ENCODE results near the gene OBSCN. TPM values are rescaled to one million over a fixed set of nuclear protein-coding genes. Genes with fewer than 3 reads are reported as not detected.

Gene OBSCN
- total RNA-seq, 4 donors from 2014 or later: 15.0 to 46.6 (median 34.4) TPM

- H3K36me3 ChIP-seq: no peaks in the 10 kb centered on the region
- H3K4me1 ChIP-seq: no peaks in the 10 kb centered on the region
- no peak for DNase-seq (ENCODE audit: low spot score in 2 of 2)
- H3K27ac ChIP-seq: no peak overlapping the region
- TF ChIP-seq CTCF (IDR thresholded peaks at IDR 0.05) (no peak), POLR2A (IDR thresholded peaks at IDR 0.05) (no peak), EP300 (IDR thresholded peaks at IDR 0.05) (no peak)
- WGBS: 94% methylated on average over 36 of the region's 45 CpGs
- H3K9me3 ChIP-seq: no peaks in the 10 kb centered on the region
- H3K4me3 ChIP-seq: no peak overlapping the region
- no peaks in the 10 kb centered on the region for H3K27me3 ChIP-seq
Observed at GRCh38 chr1:228359613-228360532, 152.0 kb downstream of the OBSCN start.

- H3K4me1 ChIP-seq: no peaks in the 10 kb centered on the region
- 93% methylated on average over 17 of the region's 19 CpGs for WGBS
- no peak for DNase-seq (ENCODE audit: low spot score in 2 of 2)
- no peaks in the 10 kb centered on the region for H3K9me3 ChIP-seq
- no peaks in the 10 kb centered on the region for H3K27me3 ChIP-seq
- TF ChIP-seq EP300 (IDR thresholded peaks at IDR 0.05): no peak
- no peak for TF ChIP-seq POLR2A (IDR thresholded peaks at IDR 0.05)
- TF ChIP-seq POLR2AphosphoS5 (IDR thresholded peaks at IDR 0.05): no peak
- no peak for TF ChIP-seq CTCF (IDR thresholded peaks at IDR 0.05)
- no peaks in the 10 kb centered on the region for H3K36me3 ChIP-seq
- H3K27ac ChIP-seq: no peak overlapping the region
- H3K4me3 ChIP-seq: no peak overlapping the region
Observed at GRCh38 chr1:228360533-228361313, 152.9 kb downstream of the OBSCN start.

GRCh38 chr1:228361314-228362140 lies 153.7 kb downstream of the OBSCN start:
- Histone ChIP-seq H3K4me1 (no peaks in the 10 kb centered on the region), H3K27me3 (no peaks in the 10 kb centered on the region), H3K9me3 (no peaks in the 10 kb centered on the region), H3K4me3 (no peak overlapping the region), H3K27ac (no peak overlapping the region), H3K36me3 (no peaks in the 10 kb centered on the region)
- WGBS: 82% methylated on average over 14 of the region's 26 CpGs
- peak in 1 of 2 donors; percentile 55 for DNase-seq (ENCODE audit: low spot score in 2 of 2)
- TF ChIP-seq POLR2A (IDR thresholded peaks at IDR 0.05) (no peak), CTCF (IDR thresholded peaks at IDR 0.05) (no peak), EP300 (IDR thresholded peaks at IDR 0.05) (no peak), POLR2AphosphoS5 (IDR thresholded peaks at IDR 0.05) (no peak)

GRCh38 chr1:228362141-228362883 lies 154.5 kb downstream of the OBSCN start:
- Histone ChIP-seq H3K27ac (no peak overlapping the region), H3K9me3 (no peaks in the 10 kb centered on the region), H3K27me3 (no peaks in the 10 kb centered on the region), H3K4me3 (no peak overlapping the region), H3K4me1 (no peaks in the 10 kb centered on the region), H3K36me3 (no peaks in the 10 kb centered on the region)
- no peak for TF ChIP-seq EP300 (IDR thresholded peaks at IDR 0.05)
- no peak for TF ChIP-seq CTCF (IDR thresholded peaks at IDR 0.05)
- TF ChIP-seq POLR2A (IDR thresholded peaks at IDR 0.05): no peak
- no peak for TF ChIP-seq POLR2AphosphoS5 (IDR thresholded peaks at IDR 0.05)
- 85% methylated on average over 4 of the region's 18 CpGs for WGBS
- DNase-seq (ENCODE audit: low spot score in 2 of 2): peak in 1 of 2 donors; percentile 58

All from suprapubic skin (tissue), 4 donors.